Mucosa of rectum (tissue), 2 donors: ENCODE results near the gene HES5.

ENCODE experiments used
- H3K27ac ChIP-seq, 2 donors: one replicate each; pipeline ENCODE4 v1.7.0; 2013; ENCODE audit warnings: inconsistent platforms in 2 of 2, low read depth in 2 of 2, low read length in 2 of 2
- H3K27me3 ChIP-seq, 2 donors: one replicate each; pipeline ENCODE4 v1.7.0; 2013; ENCODE audit warnings: low read length in 2 of 2; ENCODE audit not compliant: control insufficient read depth in 2 of 2, insufficient read depth in 2 of 2
- H3K36me3 ChIP-seq, 2 donors: one replicate each; pipeline ENCODE4 v1.7.0; 2013; ENCODE audit warnings: low read length in 2 of 2; ENCODE audit not compliant: control insufficient read depth in 2 of 2, insufficient read depth in 2 of 2
- H3K4me1 ChIP-seq, 2 donors: one replicate each; pipeline ENCODE4 v1.7.0; 2013; ENCODE audit warnings: low read length in 2 of 2, mild to moderate bottlenecking in 1 of 2; ENCODE audit not compliant: control insufficient read depth in 2 of 2, insufficient read depth in 2 of 2
- H3K4me3 ChIP-seq, 2 donors: one replicate each; pipeline ENCODE4 v1.7.0; 2013; ENCODE audit warnings: low read length in 2 of 2
- H3K9ac ChIP-seq, 2 donors: one replicate each; pipeline ENCODE4 v1.7.0; 2013; ENCODE audit warnings: low read length in 2 of 2, low read depth in 1 of 2, mild to moderate bottlenecking in 1 of 2
- H3K9me3 ChIP-seq, 2 donors: one replicate each; pipeline ENCODE4 v1.7.0; 2013; ENCODE audit warnings: low read length in 2 of 2; ENCODE audit not compliant: control insufficient read depth in 2 of 2
- donor health status: healthy.
- donor health status: Normal muscosa, but diverticular disease.

The HES5 gene

DNA sequence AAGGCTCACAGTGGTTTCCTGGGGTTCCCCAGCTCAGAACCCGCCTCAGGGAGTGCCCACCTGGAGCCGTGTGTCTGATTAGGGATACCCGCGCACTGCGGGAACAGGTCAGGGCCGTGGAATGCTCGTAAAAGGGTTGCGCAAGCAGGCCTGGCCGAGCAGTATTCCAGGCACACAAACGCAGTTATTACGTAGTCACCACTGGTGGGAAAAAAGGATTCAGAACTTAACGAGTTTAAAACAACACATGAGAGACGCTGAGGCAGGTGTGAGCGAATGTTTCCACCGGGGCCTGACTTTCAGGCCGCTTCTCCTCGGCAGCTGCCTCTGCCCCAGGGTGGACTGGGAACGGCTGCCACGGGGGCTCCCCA lies 35.8 kb downstream of the HES5 start:
- Histone ChIP-seq H3K36me3 (no peaks in the 10 kb centered on the region), H3K9me3 (no peaks in the 10 kb centered on the region), H3K27me3 (no peaks in the 10 kb centered on the region), H3K27ac (no peak overlapping the region), H3K4me1 (peaks cover 0 to 8% of the 10 kb centered on the region in 2 donors), H3K4me3 (no peak overlapping the region), H3K9ac (no peak overlapping the region)

DNA sequence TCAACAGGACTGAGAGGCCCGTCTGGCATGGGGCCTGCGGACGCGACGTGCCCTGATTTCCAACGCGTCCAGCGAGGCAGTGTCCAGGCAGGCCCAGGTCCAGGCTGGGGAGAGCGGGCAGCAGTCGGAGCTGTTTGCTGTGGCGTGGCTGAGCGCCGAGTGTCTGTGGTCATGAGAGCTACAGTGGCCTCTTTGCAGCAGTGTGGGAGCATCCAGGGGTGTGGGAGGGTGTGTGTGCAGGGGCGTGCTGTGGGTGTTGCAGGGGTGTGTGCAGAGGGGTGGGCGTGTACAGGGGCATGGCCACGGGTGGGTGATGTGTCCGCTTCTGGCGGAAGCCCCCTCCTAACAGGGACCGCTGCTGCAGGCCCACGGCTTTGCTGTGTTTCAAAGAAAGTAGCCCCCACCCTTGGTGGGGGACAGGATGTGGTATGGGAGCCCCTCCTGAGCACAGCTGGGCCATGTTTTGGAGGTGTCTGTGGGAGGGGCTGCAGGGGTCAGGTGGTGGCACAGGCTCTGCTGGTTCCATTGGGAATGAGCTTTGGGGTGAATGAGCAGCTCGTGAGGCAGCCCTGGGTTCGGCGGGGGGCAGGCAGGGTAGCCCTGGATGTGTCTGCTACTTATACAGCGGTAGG lies 36.3 kb downstream of the HES5 start:
- H3K9me3 ChIP-seq: no peaks in the 10 kb centered on the region
- no peaks in the 10 kb centered on the region for H3K27me3 ChIP-seq
- H3K27ac ChIP-seq: no peak overlapping the region
- H3K4me1 ChIP-seq: peaks cover 0 to 8% of the 10 kb centered on the region in 2 donors
- H3K9ac ChIP-seq: no peak overlapping the region
- no peak overlapping the region for H3K4me3 ChIP-seq
- H3K36me3 ChIP-seq: no peaks in the 10 kb centered on the region

GRCh38 chr1:2493218-2493617 lies 36.8 kb downstream of the HES5 start:
- Histone ChIP-seq H3K9ac (no peak overlapping the region), H3K27ac (no peak overlapping the region), H3K4me3 (no peak overlapping the region), H3K36me3 (no peaks in the 10 kb centered on the region), H3K4me1 (peaks cover 0 to 8% of the 10 kb centered on the region in 2 donors), H3K9me3 (peaks cover 0 to 3% of the 10 kb centered on the region in 2 donors), H3K27me3 (no peaks in the 10 kb centered on the region)

GRCh38 chr1:2492091-2492490 lies 38.0 kb downstream of the HES5 start:
- H3K36me3 ChIP-seq: no peaks in the 10 kb centered on the region
- H3K4me1 ChIP-seq: peaks cover 0 to 8% of the 10 kb centered on the region in 2 donors
- no peak overlapping the region for H3K27ac ChIP-seq
- H3K9ac ChIP-seq: no peak overlapping the region
- H3K27me3 ChIP-seq: no peaks in the 10 kb centered on the region
- H3K9me3 ChIP-seq: peaks cover 0 to 4% of the 10 kb centered on the region in 2 donors
- no peak overlapping the region for H3K4me3 ChIP-seq

DNA sequence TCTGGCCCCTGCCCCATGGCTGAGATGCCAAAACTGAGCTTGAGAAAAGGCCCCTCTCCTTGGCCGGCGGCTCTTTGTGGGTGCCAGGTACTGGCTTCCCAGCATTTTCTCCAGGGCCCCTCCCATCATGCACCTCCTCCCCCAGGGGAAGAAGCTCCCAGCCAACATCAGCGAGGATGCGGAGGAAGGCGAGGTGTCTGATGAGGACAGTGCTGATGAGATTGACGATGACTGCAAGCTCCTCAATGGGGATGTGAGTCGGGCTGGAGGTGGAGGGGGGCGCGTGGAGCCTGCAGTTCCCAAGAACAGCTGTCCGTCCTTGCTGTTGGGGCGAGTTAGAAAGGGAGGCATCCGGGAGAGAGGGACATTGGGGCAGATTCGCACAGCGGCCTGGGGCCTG lies 40.4 kb downstream of the HES5 start:
- H3K9me3 ChIP-seq: peaks cover 0 to 4% of the 10 kb centered on the region in 2 donors
- no peak overlapping the region for H3K27ac ChIP-seq
- peaks cover 0 to 7% of the 10 kb centered on the region in 2 donors for H3K4me1 ChIP-seq
- no peaks in the 10 kb centered on the region for H3K27me3 ChIP-seq
- H3K36me3 ChIP-seq: no peaks in the 10 kb centered on the region
- no peak overlapping the region for H3K9ac ChIP-seq
- no peak overlapping the region for H3K4me3 ChIP-seq

GRCh38 chr1:2488688-2489087 lies 41.4 kb downstream of the HES5 start:
- Histone ChIP-seq H3K4me1 (no peaks in the 10 kb centered on the region), H3K27me3 (no peaks in the 10 kb centered on the region), H3K36me3 (no peaks in the 10 kb centered on the region), H3K27ac (no peak overlapping the region), H3K4me3 (no peak overlapping the region), H3K9me3 (peaks cover 0 to 4% of the 10 kb centered on the region in 2 donors), H3K9ac (no peak overlapping the region)

DNA sequence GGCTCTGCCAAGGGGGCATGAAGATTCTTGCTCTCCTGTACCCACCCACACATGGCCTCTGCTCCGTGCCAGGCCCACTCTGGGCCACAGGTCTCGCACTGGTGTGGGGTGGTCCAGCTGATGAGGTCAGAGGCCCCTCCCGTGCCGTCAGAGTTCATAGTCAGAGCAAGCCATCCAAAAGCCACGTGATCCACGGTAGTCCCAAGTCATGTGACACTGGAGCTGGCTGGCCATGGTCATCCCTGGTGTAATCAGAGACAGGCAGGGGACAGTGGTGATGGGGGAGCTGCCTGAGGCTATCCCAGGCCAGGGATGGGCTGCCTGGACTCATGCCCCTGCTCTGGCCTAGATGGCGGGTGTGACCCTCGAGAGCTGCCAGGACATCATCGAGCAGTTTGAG lies 43.5 kb downstream of the HES5 start:
- Histone ChIP-seq H3K27ac (no peak overlapping the region), H3K4me1 (no peaks in the 10 kb centered on the region), H3K4me3 (no peak overlapping the region), H3K9ac (no peak overlapping the region), H3K9me3 (peaks cover 0 to 4% of the 10 kb centered on the region in 2 donors), H3K36me3 (no peaks in the 10 kb centered on the region), H3K27me3 (no peaks in the 10 kb centered on the region)

GRCh38 chr1:2486041-2486440 lies 44.0 kb downstream of the HES5 start:
- Histone ChIP-seq H3K36me3 (no peaks in the 10 kb centered on the region), H3K4me3 (no peak overlapping the region), H3K9ac (no peak overlapping the region), H3K9me3 (peaks cover 0 to 4% of the 10 kb centered on the region in 2 donors), H3K27me3 (no peaks in the 10 kb centered on the region), H3K4me1 (no peaks in the 10 kb centered on the region), H3K27ac (no peak overlapping the region)

GRCh38 chr1:2483970-2484369 lies 46.1 kb downstream of the HES5 start:
- Histone ChIP-seq H3K4me1 (no peaks in the 10 kb centered on the region), H3K27ac (no peak overlapping the region), H3K36me3 (no peaks in the 10 kb centered on the region), H3K9me3 (peaks cover 0 to 4% of the 10 kb centered on the region in 2 donors), H3K9ac (no peak overlapping the region), H3K27me3 (no peaks in the 10 kb centered on the region), H3K4me3 (no peak overlapping the region)

DNA sequence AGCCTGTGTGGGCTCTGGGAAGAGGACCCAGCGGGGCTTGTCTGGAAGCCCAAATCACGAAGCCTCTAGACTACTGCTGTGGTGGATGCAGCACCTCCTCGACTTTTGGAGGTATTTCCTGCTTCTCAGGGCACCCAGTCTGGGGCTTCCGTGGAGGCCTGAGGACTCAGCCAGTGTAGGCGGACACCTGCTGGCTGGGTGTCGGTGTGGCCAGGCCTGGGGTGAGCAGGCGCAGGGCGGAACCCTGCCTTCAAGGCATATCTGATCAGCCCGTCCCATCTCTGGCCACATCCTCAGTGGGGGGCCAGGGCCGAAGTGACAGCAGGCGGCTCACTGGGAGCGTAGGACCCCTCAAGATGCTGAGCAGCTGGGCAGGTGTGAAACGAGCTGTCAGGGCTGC lies 47.0 kb downstream of the HES5 start:
- no peaks in the 10 kb centered on the region for H3K9me3 ChIP-seq
- H3K27ac ChIP-seq: no peak overlapping the region
- H3K27me3 ChIP-seq: no peaks in the 10 kb centered on the region
- no peaks in the 10 kb centered on the region for H3K36me3 ChIP-seq
- H3K4me3 ChIP-seq: no peak overlapping the region
- H3K4me1 ChIP-seq: peaks cover 5% of the 10 kb centered on the region in 2 donors
- no peak overlapping the region for H3K9ac ChIP-seq

- H3K9ac ChIP-seq: no peak overlapping the region
- no peaks in the 10 kb centered on the region for H3K9me3 ChIP-seq
- H3K27ac ChIP-seq: no peak overlapping the region
- no peaks in the 10 kb centered on the region for H3K36me3 ChIP-seq
- H3K4me3 ChIP-seq: no peak overlapping the region
- H3K27me3 ChIP-seq: no peaks in the 10 kb centered on the region
- peaks cover 5 to 10% of the 10 kb centered on the region in 2 donors for H3K4me1 ChIP-seq
Observed at GRCh38 chr1:2482588-2482987, 47.5 kb downstream of the HES5 start.
